K562 (cell line): ENCODE data around the gene UBE2S. TPM values are rescaled to one million over a fixed set of nuclear protein-coding genes. Genes with fewer than 3 reads are reported as not detected.

ENCODE experiments used
- CUX1 ChIP-seq: fragments of 200-800 bp; sonication (Bioruptor generic); IDR thresholded peaks from 2 replicates; pipeline ENCODE4 v1.6.1; 2016; ENCODE audit warnings: missing genetic modification characterization, missing compliant biosample characterization
- NFIC ChIP-seq: fragments of 450-650 bp; IDR thresholded peaks from 2 replicates; pipeline ENCODE4 v1.6.1; 2017; ENCODE audit warnings: mild to moderate bottlenecking, inconsistent platforms
- NFYB ChIP-seq: IDR thresholded peaks from 2 replicates; pipeline ENCODE4 v1.6.1; 2011; ENCODE audit warnings: mild to moderate bottlenecking, moderate library complexity; ENCODE audit not compliant: insufficient read length; ENCODE audit errors: extremely low read depth
- ZNF165 ChIP-seq: fragments of 250-450 bp; sonication (Bioruptor Pico); IDR thresholded peaks from 2 replicates; pipeline ENCODE4 v1.4.0; 2020; ENCODE audit warnings: borderline replicate concordance
- ZNF740 ChIP-seq, 3 experiments: fragments of 200-800 bp in 1 of 3; sonication (Bioruptor generic) in 1 of 3; sonication (generic) in 1 of 3; formaldehyde crosslinking in 1 of 3; IDR thresholded peaks; 2 replicates each; pipeline versions ENCODE4 v1.6.1 to v1.8.0; 2016 to 2022; ENCODE audit warnings: mild to moderate bottlenecking in 2 of 3, missing compliant biosample characterization in 2 of 3, missing genetic modification characterization in 2 of 3, missing genetic modification reagents in 1 of 3
- polyA plus RNA-seq, 8 experiments: library from polyadenylated mRNA; depleted of rRNA in 4 of 8; stranded (reverse) in 5 of 8; unstranded in 3 of 8; fragments of >200 nt; fragmentation: Nextera tagmentation in 2 of 8; fragmentation: Illumina TruSeq in 1 of 8; extraction: Ambion mirVana in 2 of 8; extraction: Trizol in 1 of 8; gene quantifications; 2 replicates each; pipeline versions ENCODE4 v1.2.1 to v1.2.3, GENCODE V29; 2011 to 2014; ENCODE audit warnings: inconsistent platforms in 1 of 8, missing spikeins in 1 of 8
- total RNA-seq, 7 experiments: library from RNA; depleted of rRNA in 6 of 7; stranded (reverse); fragments of >200 nt in 6 of 7; fragmentation: Illumina TruSeq in 2 of 7; extraction: Trizol in 2 of 7; gene quantifications; 2 replicates each; pipeline versions ENCODE4 v1.2.1 to v1.2.3, GENCODE V29; 2011 to 2021; ENCODE audit warnings: low replicate concordance in 1 of 7
- TF ChIP-seq, protein P1 (sequence below), 2 experiments: IDR thresholded peaks; 2 replicates each; pipeline ENCODE4 v1.6.1; 2011; ENCODE audit warnings: borderline replicate concordance in 1 of 2, control low read depth in 1 of 2, low read depth in 1 of 2, low read length in 1 of 2, mild to moderate bottlenecking in 1 of 2, mixed read lengths in 1 of 2, moderate library complexity in 1 of 2; ENCODE audit not compliant: insufficient read depth in 1 of 2, insufficient read length in 1 of 2, poor library complexity in 1 of 2, severe bottlenecking in 1 of 2; ENCODE audit errors: extremely low read depth in 1 of 2

Gene UBE2S
- total and polyA plus RNA-seq, 9 of the 15 experiments (the other 6 are each of a cell fraction or from before 2014, with no cell fraction given): 1.5 to 1,305 (median 157) TPM

- TF ChIP-seq, protein P1, sequence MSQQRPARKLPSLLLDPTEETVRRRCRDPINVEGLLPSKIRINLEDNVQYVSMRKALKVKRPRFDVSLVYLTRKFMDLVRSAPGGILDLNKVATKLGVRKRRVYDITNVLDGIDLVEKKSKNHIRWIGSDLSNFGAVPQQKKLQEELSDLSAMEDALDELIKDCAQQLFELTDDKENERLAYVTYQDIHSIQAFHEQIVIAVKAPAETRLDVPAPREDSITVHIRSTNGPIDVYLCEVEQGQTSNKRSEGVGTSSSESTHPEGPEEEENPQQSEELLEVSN (IDR thresholded peaks at IDR 0.05; ENCODE audit: borderline replicate concordance in 1 of 2, extremely low read depth in 1 of 2, insufficient read depth in 1 of 2, insufficient read length in 1 of 2, low read depth in 1 of 2, low read length in 1 of 2, poor library complexity in 1 of 2, severe bottlenecking in 1 of 2): peak in 1 of 2 experiments; percentile 46
- TF ChIP-seq ZNF740 (CRISPR knock-in tag; IDR thresholded peaks at IDR 0.05): no peak
- no peak for TF ChIP-seq ZNF740 (tag; IDR thresholded peaks at IDR 0.05)
- no peak for TF ChIP-seq ZNF165 (CRISPR knock-in tag)
- TF ChIP-seq CUX1 (CRISPR knock-in tag): no peak
- TF ChIP-seq NFIC: 0 out of 2 replicates have a peak, but pooled peaks have one; percentile 2
- TF ChIP-seq NFYB: peak; percentile 46
- TF ChIP-seq, all 486 proteins: peak for 3
These were observed 52.8 kb downstream of the UBE2S start, which contains the start of gene COX6B2 (continued) for GRCh38 chr19:55354698-55355212.
